Measurements from ENCODE around the gene WNT3. TPM values are rescaled to one million over a fixed set of nuclear protein-coding genes. Genes with fewer than 3 reads are reported as not detected.

WNT3 gene
- polyA plus RNA-seq, 2 of the 4 experiments (the other 2 are of a cell fraction), result 8.3 to 10.8 TPM

- Histone ChIP-seq H3K4me1 (peaks cover 14% of the 10 kb centered on the region), H3K4me3 (no peak overlapping the region), H3K4me2 (no peak overlapping the region), H3K9me3 (no peaks in the 10 kb centered on the region), H3K27ac (no peak overlapping the region)
- ChIA-PET POLR2A (no interaction called here), CTCF (interaction anchor here (1.0 kb wide), 1 partner anchor 98 kb away, joined by 3 read pairs; no protein-coding TSS in a partner anchor)
- ATAC-seq, result no peak
- TF ChIP-seq JUN (IDR thresholded peaks at IDR 0.05) (no peak), CHD4 (IDR thresholded peaks at IDR 0.05; ENCODE audit: borderline replicate concordance) (no peak), ZNF302 (CRISPR knock-in tag; IDR thresholded peaks at IDR 0.05) (no peak), BHLHE40 (IDR thresholded peaks at IDR 0.05; ENCODE audit: low read depth, low read length) (no peak), GATA3 (IDR thresholded peaks at IDR 0.05; ENCODE audit: borderline replicate concordance) (no peak)
- TF ChIP-seq, protein P1, sequence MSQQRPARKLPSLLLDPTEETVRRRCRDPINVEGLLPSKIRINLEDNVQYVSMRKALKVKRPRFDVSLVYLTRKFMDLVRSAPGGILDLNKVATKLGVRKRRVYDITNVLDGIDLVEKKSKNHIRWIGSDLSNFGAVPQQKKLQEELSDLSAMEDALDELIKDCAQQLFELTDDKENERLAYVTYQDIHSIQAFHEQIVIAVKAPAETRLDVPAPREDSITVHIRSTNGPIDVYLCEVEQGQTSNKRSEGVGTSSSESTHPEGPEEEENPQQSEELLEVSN (IDR thresholded peaks at IDR 0.05; ENCODE audit: borderline replicate concordance, low read depth), result no peak
- TF ChIP-seq, protein P2, sequence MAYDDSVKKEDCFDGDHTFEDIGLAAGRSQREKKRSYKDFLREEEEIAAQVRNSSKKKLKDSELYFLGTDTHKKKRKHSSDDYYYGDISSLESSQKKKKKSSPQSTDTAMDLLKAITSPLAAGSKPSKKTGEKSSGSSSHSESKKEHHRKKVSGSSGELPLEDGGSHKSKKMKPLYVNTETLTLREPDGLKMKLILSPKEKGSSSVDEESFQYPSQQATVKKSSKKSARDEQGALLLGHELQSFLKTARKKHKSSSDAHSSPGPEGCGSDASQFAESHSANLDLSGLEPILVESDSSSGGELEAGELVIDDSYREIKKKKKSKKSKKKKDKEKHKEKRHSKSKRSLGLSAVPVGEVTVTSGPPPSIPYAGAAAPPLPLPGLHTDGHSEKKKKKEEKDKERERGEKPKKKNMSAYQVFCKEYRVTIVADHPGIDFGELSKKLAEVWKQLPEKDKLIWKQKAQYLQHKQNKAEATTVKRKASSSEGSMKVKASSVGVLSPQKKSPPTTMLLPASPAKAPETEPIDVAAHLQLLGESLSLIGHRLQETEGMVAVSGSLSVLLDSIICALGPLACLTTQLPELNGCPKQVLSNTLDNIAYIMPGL (CRISPR knock-in tag; IDR thresholded peaks at IDR 0.05; ENCODE audit: borderline replicate concordance), result no peak
- TF ChIP-seq, protein P3, sequence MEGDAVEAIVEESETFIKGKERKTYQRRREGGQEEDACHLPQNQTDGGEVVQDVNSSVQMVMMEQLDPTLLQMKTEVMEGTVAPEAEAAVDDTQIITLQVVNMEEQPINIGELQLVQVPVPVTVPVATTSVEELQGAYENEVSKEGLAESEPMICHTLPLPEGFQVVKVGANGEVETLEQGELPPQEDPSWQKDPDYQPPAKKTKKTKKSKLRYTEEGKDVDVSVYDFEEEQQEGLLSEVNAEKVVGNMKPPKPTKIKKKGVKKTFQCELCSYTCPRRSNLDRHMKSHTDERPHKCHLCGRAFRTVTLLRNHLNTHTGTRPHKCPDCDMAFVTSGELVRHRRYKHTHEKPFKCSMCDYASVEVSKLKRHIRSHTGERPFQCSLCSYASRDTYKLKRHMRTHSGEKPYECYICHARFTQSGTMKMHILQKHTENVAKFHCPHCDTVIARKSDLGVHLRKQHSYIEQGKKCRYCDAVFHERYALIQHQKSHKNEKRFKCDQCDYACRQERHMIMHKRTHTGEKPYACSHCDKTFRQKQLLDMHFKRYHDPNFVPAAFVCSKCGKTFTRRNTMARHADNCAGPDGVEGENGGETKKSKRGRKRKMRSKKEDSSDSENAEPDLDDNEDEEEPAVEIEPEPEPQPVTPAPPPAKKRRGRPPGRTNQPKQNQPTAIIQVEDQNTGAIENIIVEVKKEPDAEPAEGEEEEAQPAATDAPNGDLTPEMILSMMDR (IDR thresholded peaks at IDR 0.05), result no peak
- TF ChIP-seq, protein P4, sequence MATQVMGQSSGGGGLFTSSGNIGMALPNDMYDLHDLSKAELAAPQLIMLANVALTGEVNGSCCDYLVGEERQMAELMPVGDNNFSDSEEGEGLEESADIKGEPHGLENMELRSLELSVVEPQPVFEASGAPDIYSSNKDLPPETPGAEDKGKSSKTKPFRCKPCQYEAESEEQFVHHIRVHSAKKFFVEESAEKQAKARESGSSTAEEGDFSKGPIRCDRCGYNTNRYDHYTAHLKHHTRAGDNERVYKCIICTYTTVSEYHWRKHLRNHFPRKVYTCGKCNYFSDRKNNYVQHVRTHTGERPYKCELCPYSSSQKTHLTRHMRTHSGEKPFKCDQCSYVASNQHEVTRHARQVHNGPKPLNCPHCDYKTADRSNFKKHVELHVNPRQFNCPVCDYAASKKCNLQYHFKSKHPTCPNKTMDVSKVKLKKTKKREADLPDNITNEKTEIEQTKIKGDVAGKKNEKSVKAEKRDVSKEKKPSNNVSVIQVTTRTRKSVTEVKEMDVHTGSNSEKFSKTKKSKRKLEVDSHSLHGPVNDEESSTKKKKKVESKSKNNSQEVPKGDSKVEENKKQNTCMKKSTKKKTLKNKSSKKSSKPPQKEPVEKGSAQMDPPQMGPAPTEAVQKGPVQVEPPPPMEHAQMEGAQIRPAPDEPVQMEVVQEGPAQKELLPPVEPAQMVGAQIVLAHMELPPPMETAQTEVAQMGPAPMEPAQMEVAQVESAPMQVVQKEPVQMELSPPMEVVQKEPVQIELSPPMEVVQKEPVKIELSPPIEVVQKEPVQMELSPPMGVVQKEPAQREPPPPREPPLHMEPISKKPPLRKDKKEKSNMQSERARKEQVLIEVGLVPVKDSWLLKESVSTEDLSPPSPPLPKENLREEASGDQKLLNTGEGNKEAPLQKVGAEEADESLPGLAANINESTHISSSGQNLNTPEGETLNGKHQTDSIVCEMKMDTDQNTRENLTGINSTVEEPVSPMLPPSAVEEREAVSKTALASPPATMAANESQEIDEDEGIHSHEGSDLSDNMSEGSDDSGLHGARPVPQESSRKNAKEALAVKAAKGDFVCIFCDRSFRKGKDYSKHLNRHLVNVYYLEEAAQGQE (IDR thresholded peaks at IDR 0.05), result no peak
- 79% methylated on average over 4 of the region's 4 CpGs for WGBS (ENCODE audit: missing lambda C conversion rate)
- FAIRE-seq, result no peak
- no peak for DNase-seq (ENCODE audit: low read depth in 1 of 2, low spot score in 1 of 2)
These were observed 81.2 kb downstream of the WNT3 start for GRCh38 chr17:46737326-46737725.

GRCh38 chr17:46736100-46736499 is 82.4 kb downstream of the WNT3 start:
- Histone ChIP-seq H3K9me3 (no peaks in the 10 kb centered on the region), H3K27ac (no peak overlapping the region), H3K4me3 (no peak overlapping the region), H3K4me2 (no peak overlapping the region), H3K4me1 (peaks cover 16% of the 10 kb centered on the region; the same call in 2 of the 3 replicates)
- DNase-seq (ENCODE audit: low read depth in 1 of 2, low spot score in 1 of 2) (no peak), FAIRE-seq (no peak), ATAC-seq (no peak)
- ChIA-PET POLR2A (no interaction called here), CTCF (interaction anchor here (0.9 to 1.3 kb wide), 2 partner anchors 10 to 38 kb away, joined by 3 read pairs; no protein-coding TSS in a partner anchor)
- TF ChIP-seq NPAS2 (CRISPR knock-in tag; IDR thresholded peaks at IDR 0.05; ENCODE audit: borderline replicate concordance) (no peak), CEBPB (IDR thresholded peaks at IDR 0.05) (no peak), ZC3H11A (IDR thresholded peaks at IDR 0.05) (no peak), KDM1A (IDR thresholded peaks at IDR 0.05; ENCODE audit: low read depth) (no peak), EHF (CRISPR knock-in tag; IDR thresholded peaks at IDR 0.05) (no peak), CBX8 (IDR thresholded peaks at IDR 0.05) (no peak), FOSL2 (IDR thresholded peaks at IDR 0.05) (no peak), FOSL2 (CRISPR knock-in tag; IDR thresholded peaks at IDR 0.05) (no peak), SMC3 (IDR thresholded peaks at IDR 0.05) (no peak)

Data from A549 (cell line).